Endometrium (tissue), 2 donors: ENCODE measurements around the gene CYREN.
"Not testable (repeated sequence)": the region's sequence is repeated elsewhere in the genome, so short reads cannot be mapped to it uniquely, and the experiment has no call there.

Source experiments
- FAIRE-seq: peaks from 2 replicates; lab custom pipeline; 2012; peaks lifted over from hg19 to GRCh38; lab: Jason Lieb, UNC
- donor health status: control.
- donor health status: control.

CYREN gene

GRCh38 chr7:135159359-135160085, 11.0 kb downstream of the CYREN start:
- FAIRE-seq = no peak

- no peak for FAIRE-seq
Observed at GRCh38 chr7:135158874-135159273, 11.6 kb downstream of the CYREN start.

GRCh38 chr7:135158141-135158655, 12.3 kb downstream of the CYREN start:
- no peak for FAIRE-seq

- no peak for FAIRE-seq
Observed at GRCh38 chr7:135156290-135156689, 14.2 kb downstream of the CYREN start.

- FAIRE-seq = no peak
Observed at GRCh38 chr7:135154734-135155133, 15.8 kb downstream of the CYREN start.

GRCh38 chr7:135152442-135152841, 18.1 kb downstream of the CYREN start:
- FAIRE-seq = no peak

- FAIRE-seq = no peak
Observed at GRCh38 chr7:135151533-135151932, 19.0 kb downstream of the CYREN start.

GRCh38 chr7:135151132-135151531, 19.4 kb downstream of the CYREN start:
- FAIRE-seq = no peak

- FAIRE-seq = no peak
Observed at GRCh38 chr7:135150072-135150782, 20.3 kb downstream of the CYREN start.

GRCh38 chr7:135147899-135148721, 22.4 kb downstream of the CYREN start, which contains the start of gene TMEM140:
Gene TMEM140, plus strand, starts transcription at chr7:135148072. Its CDS starts 16,370 bp downstream, at chr7:135164442.
- no peak for FAIRE-seq

- FAIRE-seq = no peak
Observed at GRCh38 chr7:135147341-135147898, 23.1 kb downstream of the CYREN start.

- no peak for FAIRE-seq
Observed at GRCh38 chr7:135143885-135144668, 26.4 kb downstream of the CYREN start.

- no peak for FAIRE-seq
Observed at GRCh38 chr7:135129579-135129978, 40.9 kb downstream of the CYREN start.

- FAIRE-seq = no peak
Observed at GRCh38 chr7:135128931-135129330, 41.6 kb downstream of the CYREN start.

GRCh38 chr7:135124631-135125030, 45.9 kb downstream of the CYREN start:
- not testable (repeated sequence) for FAIRE-seq

- no peak for FAIRE-seq
Observed at GRCh38 chr7:135121868-135122267, 48.6 kb downstream of the CYREN start.

GRCh38 chr7:135117096-135117495, 53.4 kb downstream of the CYREN start:
- FAIRE-seq = no peak
